ENCODE data around the gene STAG3.

DNA sequence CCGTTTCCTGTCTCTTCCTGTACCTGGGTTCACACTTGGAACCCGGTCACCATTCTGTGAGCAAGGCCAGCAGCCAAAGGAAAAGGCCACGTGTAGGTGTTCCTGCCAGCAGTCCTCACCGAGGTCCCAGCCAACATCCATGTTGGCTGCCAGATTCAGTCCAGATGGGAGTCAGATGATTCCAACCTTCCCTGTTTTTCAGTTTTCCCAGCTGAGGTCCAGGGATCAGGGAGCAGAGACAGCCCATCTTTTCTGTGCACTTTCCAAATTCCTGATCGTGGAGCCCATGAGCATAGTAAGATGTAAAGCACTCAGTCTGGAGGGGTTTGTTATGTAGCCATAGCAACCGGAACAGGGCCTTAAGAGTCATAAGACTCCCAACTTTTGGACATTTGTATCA, 38.2 kb downstream of the STAG3 start:
- TF ChIP-seq, protein P1, sequence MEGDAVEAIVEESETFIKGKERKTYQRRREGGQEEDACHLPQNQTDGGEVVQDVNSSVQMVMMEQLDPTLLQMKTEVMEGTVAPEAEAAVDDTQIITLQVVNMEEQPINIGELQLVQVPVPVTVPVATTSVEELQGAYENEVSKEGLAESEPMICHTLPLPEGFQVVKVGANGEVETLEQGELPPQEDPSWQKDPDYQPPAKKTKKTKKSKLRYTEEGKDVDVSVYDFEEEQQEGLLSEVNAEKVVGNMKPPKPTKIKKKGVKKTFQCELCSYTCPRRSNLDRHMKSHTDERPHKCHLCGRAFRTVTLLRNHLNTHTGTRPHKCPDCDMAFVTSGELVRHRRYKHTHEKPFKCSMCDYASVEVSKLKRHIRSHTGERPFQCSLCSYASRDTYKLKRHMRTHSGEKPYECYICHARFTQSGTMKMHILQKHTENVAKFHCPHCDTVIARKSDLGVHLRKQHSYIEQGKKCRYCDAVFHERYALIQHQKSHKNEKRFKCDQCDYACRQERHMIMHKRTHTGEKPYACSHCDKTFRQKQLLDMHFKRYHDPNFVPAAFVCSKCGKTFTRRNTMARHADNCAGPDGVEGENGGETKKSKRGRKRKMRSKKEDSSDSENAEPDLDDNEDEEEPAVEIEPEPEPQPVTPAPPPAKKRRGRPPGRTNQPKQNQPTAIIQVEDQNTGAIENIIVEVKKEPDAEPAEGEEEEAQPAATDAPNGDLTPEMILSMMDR (IDR thresholded peaks at IDR 0.05; ENCODE audit: low read depth, low read length, poor library complexity, severe bottlenecking) = no peak
- TF ChIP-seq EZH2phosphoT487 (IDR thresholded peaks at IDR 0.05; ENCODE audit: borderline replicate concordance, low read length) = no peak

Data from DOHH2 (cell line).